ENCODE results near the gene DNAL1.

DNAL1 gene, protein sequence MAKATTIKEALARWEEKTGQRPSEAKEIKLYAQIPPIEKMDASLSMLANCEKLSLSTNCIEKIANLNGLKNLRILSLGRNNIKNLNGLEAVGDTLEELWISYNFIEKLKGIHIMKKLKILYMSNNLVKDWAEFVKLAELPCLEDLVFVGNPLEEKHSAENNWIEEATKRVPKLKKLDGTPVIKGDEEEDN

DNA sequence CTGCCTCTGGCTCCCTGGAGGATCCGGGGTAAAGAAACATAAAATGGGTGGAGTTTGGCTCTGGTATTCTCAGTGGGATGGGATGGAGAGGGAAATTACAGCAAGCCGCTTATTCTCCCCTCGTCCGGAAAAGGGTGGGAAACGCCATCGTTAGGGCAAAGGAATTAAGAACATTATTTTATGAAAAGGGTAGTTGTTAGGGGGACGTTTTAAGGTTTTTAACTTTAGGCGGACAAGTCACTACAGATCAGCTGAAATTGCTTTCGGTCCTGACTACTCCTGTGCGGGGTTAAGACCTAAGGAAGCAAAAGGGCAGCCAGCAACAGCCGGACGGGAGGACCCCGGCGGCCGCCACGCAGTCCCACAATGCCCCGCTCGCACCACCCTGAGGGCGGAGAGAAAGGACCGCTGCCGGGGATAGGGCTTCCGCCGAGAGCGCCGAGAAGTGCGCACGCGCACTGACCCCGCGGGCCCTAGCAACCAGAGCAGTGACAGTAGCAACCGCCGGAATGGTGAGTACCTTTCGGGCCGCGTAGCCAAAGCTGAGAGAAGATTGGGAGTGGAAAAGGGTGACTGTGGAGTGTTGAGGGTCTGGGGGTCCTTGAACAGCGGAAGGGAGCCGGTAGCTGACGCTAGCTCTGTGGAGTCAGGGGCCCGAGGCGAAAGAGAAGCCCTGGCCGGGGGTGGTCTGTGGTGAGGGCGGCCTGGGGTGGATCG lies at the start of gene DNAL1:
DNAL1 (plus strand) TSS at position 456 of the 717 bp plus-strand sequence; CDS start at position 510, 54 bp downstream.
- no peak for TF ChIP-seq CTCF (IDR thresholded peaks at IDR 0.05; ENCODE audit: low read depth, low read length)
- peak; percentile 92 to 94 for DNase-seq (ENCODE audit: low read depth in 2 of 2)
- peak within 1 kb of the TSS; percentile 87 to 95 for H3K4me3 ChIP-seq (replicated peaks in 1 of 2; ENCODE audit: low read depth in 2 of 2, low read length in 2 of 2)

GRCh38 chr14:73599499-73599898 lies 45.3 kb upstream of the DNAL1 start:
- no peak overlapping the region for H3K4me3 ChIP-seq (replicated peaks in 1 of 2; ENCODE audit: low read depth in 2 of 2, low read length in 2 of 2)
- TF ChIP-seq CTCF (IDR thresholded peaks at IDR 0.05; ENCODE audit: low read depth, low read length): no peak
- no peak for DNase-seq (ENCODE audit: low read depth in 2 of 2)

GRCh38 chr14:73602994-73603393 lies 41.8 kb upstream of the DNAL1 start:
- no peak for DNase-seq (ENCODE audit: low read depth in 2 of 2)
- H3K4me3 ChIP-seq (replicated peaks in 1 of 2; ENCODE audit: low read depth in 2 of 2, low read length in 2 of 2): no peak overlapping the region
- no peak for TF ChIP-seq CTCF (IDR thresholded peaks at IDR 0.05; ENCODE audit: low read depth, low read length)

GRCh38 chr14:73606271-73606670 lies 38.5 kb upstream of the DNAL1 start:
- no peak for DNase-seq (ENCODE audit: low read depth in 2 of 2)
- H3K4me3 ChIP-seq (replicated peaks in 1 of 2; ENCODE audit: low read depth in 2 of 2, low read length in 2 of 2): no peak overlapping the region
- TF ChIP-seq CTCF (IDR thresholded peaks at IDR 0.05; ENCODE audit: low read depth, low read length): no peak

DNA sequence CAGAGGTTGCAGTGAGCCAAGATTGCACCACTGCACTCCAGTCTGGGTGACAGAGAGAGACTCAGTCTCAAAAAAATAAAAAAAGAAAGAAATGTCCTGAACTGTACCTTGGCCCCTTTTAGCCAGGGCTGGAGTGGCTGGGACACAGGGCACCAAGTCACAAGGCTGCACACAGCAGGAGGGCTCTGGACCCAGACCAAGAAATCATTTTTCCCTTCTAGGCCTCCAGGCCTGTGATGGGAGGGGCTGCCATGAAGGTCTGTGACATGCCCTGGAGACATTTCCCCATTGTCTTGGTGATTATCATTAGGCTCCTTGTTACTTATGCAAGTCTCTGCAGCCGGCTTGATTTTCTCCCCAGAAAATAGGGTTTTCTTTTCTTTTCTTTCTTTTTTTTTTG lies 37.5 kb upstream of the DNAL1 start:
- no peak for DNase-seq (ENCODE audit: low read depth in 2 of 2)
- no peak overlapping the region for H3K4me3 ChIP-seq (replicated peaks in 1 of 2; ENCODE audit: low read depth in 2 of 2, low read length in 2 of 2)
- no peak for TF ChIP-seq CTCF (IDR thresholded peaks at IDR 0.05; ENCODE audit: low read depth, low read length)

DNA sequence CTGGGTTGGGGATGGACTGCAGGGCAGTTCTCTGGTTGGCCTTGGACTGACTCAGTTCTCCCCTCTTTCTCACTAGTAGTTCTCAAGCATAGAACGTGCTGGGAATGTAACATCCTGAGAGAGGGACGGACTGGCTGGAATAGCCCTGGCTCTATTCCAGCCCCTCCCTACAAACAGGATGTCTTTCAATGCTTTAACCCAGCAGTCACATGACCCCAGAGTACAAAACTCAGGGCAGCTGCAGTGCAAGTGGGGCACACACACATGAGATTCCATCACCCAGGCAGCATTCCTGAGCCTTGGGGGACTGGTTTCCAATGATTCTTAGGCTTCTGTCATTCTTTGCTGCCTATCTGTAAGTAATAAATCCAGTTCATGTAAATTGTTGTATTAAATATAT lies 34.1 kb upstream of the DNAL1 start:
- no peak for TF ChIP-seq CTCF (IDR thresholded peaks at IDR 0.05; ENCODE audit: low read depth, low read length)
- peak; percentile 50 to 70 for DNase-seq (ENCODE audit: low read depth in 2 of 2)

More for the DNA sequence above, 34.1 kb upstream of the DNAL1 start:
- no peak overlapping the region for H3K4me3 ChIP-seq (replicated peaks in 1 of 2; ENCODE audit: low read depth in 2 of 2, low read length in 2 of 2)

Measured in cardiac fibroblast (primary cell).